Measurements from ENCODE around the gene SORD. TPM values are rescaled to one million over a fixed set of nuclear protein-coding genes. Genes with fewer than 3 reads are reported as not detected.

SORD gene
- total and polyA plus RNA-seq, 2 donors: 4.3 to 17.2 TPM

DNA sequence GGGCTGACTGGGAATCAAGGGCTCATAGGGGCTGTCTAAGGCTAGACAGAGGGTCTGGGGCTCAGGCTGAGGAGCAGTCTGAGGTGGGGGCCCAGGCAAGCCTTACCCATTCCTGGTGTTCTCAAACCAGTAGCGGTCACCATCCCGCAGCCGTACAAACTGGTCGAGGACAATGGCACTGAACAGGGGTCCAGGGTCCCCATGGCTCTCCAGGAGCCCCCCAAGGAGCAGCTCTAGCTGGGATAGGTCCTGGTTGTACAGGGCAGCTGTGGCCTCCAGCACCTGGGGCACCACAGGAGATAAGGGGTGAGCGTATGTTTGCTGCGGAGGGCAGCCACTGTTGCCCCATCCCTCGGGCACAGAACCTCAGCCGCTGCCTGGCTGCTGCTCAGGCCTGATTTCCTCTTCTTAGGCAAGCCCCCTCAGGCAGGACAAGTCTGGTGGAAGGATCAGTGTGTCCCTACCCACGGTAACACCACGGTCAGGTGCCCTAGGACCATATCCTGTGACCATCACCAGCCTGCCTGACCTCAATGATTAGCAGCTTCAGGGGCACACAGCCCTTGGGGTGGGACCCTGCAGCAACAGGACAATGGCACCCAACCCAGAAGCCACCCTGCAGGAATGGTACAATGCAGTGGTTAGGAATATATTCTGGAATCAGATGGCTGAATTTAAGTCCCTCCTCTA, 85.1 kb downstream of the SORD start:
- Histone ChIP-seq H3K4me1 (ENCODE audit: control insufficient read depth in 2 of 2, insufficient read depth in 2 of 2, low read length in 2 of 2) (no peaks in the 10 kb centered on the region), H3K27ac (ENCODE audit: low read depth in 1 of 2, low read length in 1 of 2) (no peak overlapping the region), H3K4me3 (ENCODE audit: low read length in 2 of 2) (no peak overlapping the region), H3K9me3 (ENCODE audit: control insufficient read depth in 2 of 2, insufficient read depth in 1 of 2, low read length in 1 of 2) (no peaks in the 10 kb centered on the region), H3K36me3 (ENCODE audit: control insufficient read depth in 2 of 2, insufficient read depth in 2 of 2, low read length in 1 of 2) (no peaks in the 10 kb centered on the region), H3K27me3 (ENCODE audit: control insufficient read depth in 2 of 2, insufficient read depth in 1 of 2, low read length in 1 of 2) (peaks cover 43 to 69% of the 10 kb centered on the region in 2 donors)
- DNase-seq (ENCODE audit: low read depth in 6 of 9, low spot score in 9 of 9): no peak
- WGBS: 96% methylated on average over 10 of the region's 10 CpGs

DNA sequence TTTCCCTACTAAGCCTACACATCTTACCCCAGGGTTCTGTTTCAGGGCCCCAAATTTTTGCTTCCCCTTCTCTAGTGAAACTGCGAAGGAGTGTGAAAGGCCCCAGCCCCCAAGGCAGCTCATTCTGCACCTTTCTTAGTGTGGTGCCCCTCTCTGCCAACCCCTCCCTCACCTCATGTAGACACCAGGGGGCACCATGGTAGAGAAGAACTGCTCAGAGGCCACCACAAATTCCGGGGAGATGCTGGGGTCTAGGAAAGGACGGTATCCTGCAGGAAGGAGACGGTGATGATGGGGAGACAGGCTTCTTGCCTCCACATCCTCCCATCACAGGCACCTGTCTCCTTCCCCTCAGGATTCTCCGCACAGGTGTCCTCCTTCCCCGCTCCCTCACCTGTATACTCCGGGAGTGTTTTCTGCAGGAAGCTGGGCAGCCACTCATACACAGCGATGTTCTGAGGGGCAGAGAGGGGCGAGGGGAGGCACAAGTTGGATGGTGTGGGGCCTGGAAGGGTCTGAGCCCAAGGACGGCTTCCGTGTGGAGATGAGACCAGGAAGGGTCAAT, 87.3 kb downstream of the SORD start:
- 39% methylated on average over 11 of the region's 11 CpGs for WGBS
- Histone ChIP-seq H3K4me3 (ENCODE audit: low read length in 2 of 2) (no peak overlapping the region), H3K36me3 (ENCODE audit: control insufficient read depth in 2 of 2, insufficient read depth in 2 of 2, low read length in 1 of 2) (no peaks in the 10 kb centered on the region), H3K4me1 (ENCODE audit: control insufficient read depth in 2 of 2, insufficient read depth in 2 of 2, low read length in 2 of 2) (no peaks in the 10 kb centered on the region), H3K9me3 (ENCODE audit: control insufficient read depth in 2 of 2, insufficient read depth in 1 of 2, low read length in 1 of 2) (no peaks in the 10 kb centered on the region), H3K27me3 (ENCODE audit: control insufficient read depth in 2 of 2, insufficient read depth in 1 of 2, low read length in 1 of 2) (peaks cover 64 to 88% of the 10 kb centered on the region in 2 donors), H3K27ac (ENCODE audit: low read depth in 1 of 2, low read length in 1 of 2) (no peak overlapping the region)
- no peak for DNase-seq (ENCODE audit: low read depth in 6 of 9, low spot score in 9 of 9)

DNA sequence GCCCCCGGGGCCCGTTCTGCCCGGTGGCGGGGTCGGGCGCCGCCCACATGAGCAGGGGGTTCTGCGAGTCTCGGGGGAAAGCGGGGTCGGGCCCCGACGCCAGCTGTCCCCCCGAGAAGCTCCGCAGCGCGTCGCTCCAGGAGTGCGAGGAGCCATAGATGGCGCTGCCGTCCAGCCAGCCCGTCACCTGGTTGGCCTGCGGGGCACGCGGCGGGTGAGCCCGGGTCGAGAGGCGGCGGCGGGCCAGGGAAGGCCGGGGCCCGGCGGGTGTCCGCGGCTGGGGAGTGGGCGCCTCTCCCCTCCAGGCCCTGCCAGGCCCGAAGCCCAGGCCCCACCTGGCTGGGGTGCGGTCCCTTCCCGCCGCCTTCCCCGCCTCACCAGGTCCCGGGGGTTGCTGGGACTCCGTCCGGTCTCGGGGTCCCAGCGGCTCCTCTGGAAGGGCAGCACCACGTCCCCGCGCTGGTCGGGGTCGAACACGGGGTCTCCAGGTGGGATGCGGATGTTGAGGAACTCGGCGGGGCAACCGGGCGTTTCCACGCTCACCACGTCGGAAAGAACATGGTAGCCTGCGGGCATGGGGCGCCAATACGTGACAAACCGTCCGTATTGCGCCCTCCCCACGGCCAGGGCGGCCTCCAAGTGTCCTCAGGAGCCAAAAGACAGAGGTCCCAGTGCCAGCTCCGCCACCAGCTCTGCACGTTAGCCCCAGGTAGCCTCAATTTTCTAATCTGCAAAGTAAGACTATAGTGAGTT, 88.6 kb downstream of the SORD start:
- Histone ChIP-seq H3K4me1 (ENCODE audit: control insufficient read depth in 2 of 2, insufficient read depth in 2 of 2, low read length in 2 of 2) (no peaks in the 10 kb centered on the region), H3K4me3 (ENCODE audit: low read length in 2 of 2) (no peak overlapping the region), H3K36me3 (ENCODE audit: control insufficient read depth in 2 of 2, insufficient read depth in 2 of 2, low read length in 1 of 2) (no peaks in the 10 kb centered on the region), H3K9me3 (ENCODE audit: control insufficient read depth in 2 of 2, insufficient read depth in 1 of 2, low read length in 1 of 2) (no peaks in the 10 kb centered on the region), H3K27ac (ENCODE audit: low read depth in 1 of 2, low read length in 1 of 2) (no peak overlapping the region), H3K27me3 (ENCODE audit: control insufficient read depth in 2 of 2, insufficient read depth in 1 of 2, low read length in 1 of 2) (peaks cover 76 to 92% of the 10 kb centered on the region in 2 donors)
- DNase-seq (ENCODE audit: low read depth in 6 of 9, low spot score in 9 of 9): no peak
- WGBS: 11% methylated on average over 69 of the region's 71 CpGs

DNA sequence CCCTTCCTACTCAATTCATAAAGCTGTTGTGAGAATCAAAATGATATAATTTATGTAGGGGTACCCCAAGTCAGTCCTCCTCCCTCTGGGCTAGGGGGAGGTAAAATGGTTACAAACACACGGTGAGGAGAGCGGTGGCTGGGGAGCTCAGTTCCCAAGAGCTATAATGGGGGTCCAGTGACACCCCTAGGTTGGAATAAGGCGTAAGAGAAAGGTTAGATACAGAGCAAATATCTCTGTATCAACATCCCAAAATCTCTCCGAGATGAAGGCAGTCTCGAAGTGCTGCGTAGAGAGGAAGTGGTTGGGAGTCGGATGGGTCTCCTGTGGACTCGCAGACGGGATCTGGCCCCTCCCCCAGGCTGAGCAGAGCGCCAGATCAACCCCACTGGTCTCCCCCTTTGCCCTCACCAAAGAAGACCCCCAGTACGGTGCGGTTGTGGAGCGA, 89.2 kb downstream of the SORD start:
- no peak overlapping the region for H3K27ac ChIP-seq (ENCODE audit: low read depth in 1 of 2, low read length in 1 of 2)
- H3K4me1 ChIP-seq (ENCODE audit: control insufficient read depth in 2 of 2, insufficient read depth in 2 of 2, low read length in 2 of 2): no peaks in the 10 kb centered on the region
- 6% methylated on average over 13 of the region's 13 CpGs for WGBS
- peaks cover 82 to 93% of the 10 kb centered on the region in 2 donors for H3K27me3 ChIP-seq (ENCODE audit: control insufficient read depth in 2 of 2, insufficient read depth in 1 of 2, low read length in 1 of 2)
- no peak overlapping the region for H3K4me3 ChIP-seq (ENCODE audit: low read length in 2 of 2)
- no peak for DNase-seq (ENCODE audit: low read depth in 6 of 9, low spot score in 9 of 9)
- no peaks in the 10 kb centered on the region for H3K9me3 ChIP-seq (ENCODE audit: control insufficient read depth in 2 of 2, insufficient read depth in 1 of 2, low read length in 1 of 2)
- no peaks in the 10 kb centered on the region for H3K36me3 ChIP-seq (ENCODE audit: control insufficient read depth in 2 of 2, insufficient read depth in 2 of 2, low read length in 1 of 2)

DNA sequence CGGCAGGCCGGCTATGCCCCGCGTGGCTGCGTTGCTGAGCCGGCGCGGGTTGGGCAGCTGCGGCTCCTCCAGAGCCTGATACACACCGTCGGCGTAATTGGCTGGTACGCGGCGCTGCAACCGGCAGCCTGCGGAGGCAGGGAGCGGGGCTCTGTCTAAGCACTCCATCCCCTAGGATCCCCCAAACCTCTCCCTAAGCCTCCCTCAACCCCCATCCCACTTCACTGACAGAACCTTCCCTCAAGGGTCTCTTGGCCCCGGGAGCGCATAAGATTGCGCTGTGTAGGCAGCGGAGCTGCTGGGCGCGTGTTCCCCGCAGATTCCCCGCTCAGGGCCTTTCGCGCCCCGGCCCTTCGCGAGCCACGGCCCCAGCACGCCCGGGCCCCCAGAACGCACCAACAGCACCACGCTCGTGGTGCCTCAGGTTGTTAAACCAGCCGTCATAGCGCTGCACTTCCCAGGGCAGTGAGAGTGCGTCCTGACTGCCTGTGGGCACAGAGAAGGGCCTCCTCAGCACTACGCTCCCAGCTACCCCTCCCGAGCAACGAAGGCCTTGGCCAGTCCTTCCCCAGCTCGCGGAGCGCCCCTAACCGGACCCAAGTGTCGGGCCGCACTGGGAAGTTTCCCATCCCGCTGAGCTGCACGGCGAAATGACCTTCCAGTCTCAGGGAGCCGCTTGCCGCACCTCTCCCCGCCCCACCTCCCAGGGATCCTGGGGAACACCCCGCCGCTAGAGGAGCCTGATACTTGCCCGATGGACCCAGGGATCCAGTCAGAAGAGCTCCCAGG, 89.8 kb downstream of the SORD start:
- WGBS: 4% methylated on average over 58 of the region's 58 CpGs
- H3K4me1 ChIP-seq (ENCODE audit: control insufficient read depth in 2 of 2, insufficient read depth in 2 of 2, low read length in 2 of 2): peaks cover 0 to 3% of the 10 kb centered on the region in 2 donors
- no peak overlapping the region for H3K4me3 ChIP-seq (ENCODE audit: low read length in 2 of 2)
- no peak overlapping the region for H3K27ac ChIP-seq (ENCODE audit: low read depth in 1 of 2, low read length in 1 of 2)
- H3K36me3 ChIP-seq (ENCODE audit: control insufficient read depth in 2 of 2, insufficient read depth in 2 of 2, low read length in 1 of 2): no peaks in the 10 kb centered on the region
- H3K27me3 ChIP-seq (ENCODE audit: control insufficient read depth in 2 of 2, insufficient read depth in 1 of 2, low read length in 1 of 2): peaks cover 88 to 97% of the 10 kb centered on the region in 2 donors
- no peak for DNase-seq (ENCODE audit: low read depth in 6 of 9, low spot score in 9 of 9)
- H3K9me3 ChIP-seq (ENCODE audit: control insufficient read depth in 2 of 2, insufficient read depth in 1 of 2, low read length in 1 of 2): peaks cover 0 to 3% of the 10 kb centered on the region in 2 donors

DNA sequence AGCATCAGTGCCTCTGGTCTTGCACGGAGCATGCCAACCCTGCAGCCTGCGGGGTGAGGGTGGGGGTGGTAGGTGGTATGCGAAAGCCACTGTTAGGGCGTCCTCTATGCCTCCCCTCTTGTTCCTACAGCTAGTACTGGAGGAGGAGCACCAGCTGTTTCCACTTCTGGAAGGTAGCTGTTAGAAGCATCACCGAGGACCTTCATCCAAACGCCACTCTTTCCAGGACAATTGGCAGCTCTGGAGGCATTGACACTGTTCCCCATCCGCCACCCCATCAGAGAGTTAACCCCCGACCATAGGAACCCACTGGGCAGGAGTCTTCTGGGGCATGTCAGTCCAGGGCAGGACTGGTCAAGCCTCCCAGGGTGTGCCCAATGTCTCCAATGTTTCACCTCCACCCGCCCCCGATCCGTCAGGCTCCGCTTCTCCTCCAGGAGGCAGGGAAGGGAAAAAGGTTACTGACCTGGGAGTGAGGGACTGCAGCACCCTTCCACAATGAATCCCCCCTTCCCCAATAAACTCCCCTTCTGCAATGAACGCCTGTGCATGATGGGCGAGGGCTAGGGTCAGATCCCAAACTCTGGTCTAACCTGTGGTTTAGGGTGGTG, 90.5 kb downstream of the SORD start:
- peaks cover 0 to 5% of the 10 kb centered on the region in 2 donors for H3K4me1 ChIP-seq (ENCODE audit: control insufficient read depth in 2 of 2, insufficient read depth in 2 of 2, low read length in 2 of 2)
- WGBS: 15% methylated on average over 14 of the region's 14 CpGs
- DNase-seq (ENCODE audit: low read depth in 6 of 9, low spot score in 9 of 9): no peak
- H3K9me3 ChIP-seq (ENCODE audit: control insufficient read depth in 2 of 2, insufficient read depth in 1 of 2, low read length in 1 of 2): peaks cover 0 to 5% of the 10 kb centered on the region in 2 donors
- no peaks in the 10 kb centered on the region for H3K36me3 ChIP-seq (ENCODE audit: control insufficient read depth in 2 of 2, insufficient read depth in 2 of 2, low read length in 1 of 2)
- no peak overlapping the region for H3K27ac ChIP-seq (ENCODE audit: low read depth in 1 of 2, low read length in 1 of 2)
- H3K4me3 ChIP-seq (ENCODE audit: low read length in 2 of 2): no peak overlapping the region
- peaks cover 83 to 96% of the 10 kb centered on the region in 2 donors for H3K27me3 ChIP-seq (ENCODE audit: control insufficient read depth in 2 of 2, insufficient read depth in 1 of 2, low read length in 1 of 2)

DNA sequence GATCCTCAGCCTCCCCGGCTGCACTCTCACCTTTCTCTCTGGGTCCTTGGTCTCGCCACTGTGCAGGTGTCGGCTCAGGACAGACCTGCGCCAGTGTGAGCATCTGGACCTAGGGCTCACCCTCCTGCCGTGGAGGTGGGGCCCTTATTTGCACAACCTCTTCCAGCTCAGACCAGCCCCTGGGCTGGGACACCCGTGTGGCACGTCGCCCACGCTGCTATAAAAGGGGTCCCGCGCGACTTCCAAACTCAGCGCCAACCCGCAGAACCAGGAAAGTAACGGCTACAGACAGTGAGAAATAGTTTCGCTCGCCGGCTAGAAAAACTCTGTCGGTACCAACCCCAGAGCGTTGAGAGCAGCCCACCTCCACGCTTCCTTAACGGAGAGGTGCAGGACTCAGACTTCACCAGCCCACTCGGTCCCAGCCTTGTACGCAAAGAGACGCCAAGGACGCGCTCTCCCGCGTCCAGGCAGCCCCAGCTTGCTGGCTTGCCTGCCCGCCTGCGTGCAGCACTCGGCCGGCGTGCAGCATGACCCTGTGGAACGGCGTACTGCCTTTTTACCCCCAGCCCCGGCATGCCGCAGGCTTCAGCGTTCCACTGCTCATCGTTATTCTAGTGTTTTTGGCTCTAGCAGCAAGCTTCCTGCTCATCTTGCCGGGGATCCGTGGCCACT, 91.2 kb downstream of the SORD start, which contains the start of the genes DUOX2 and DUOXA2:
Gene DUOX2 (minus strand): TSS at position 97 of the 675 bp plus-strand sequence. CDS start 761 bp downstream, outside the sequence.
Gene DUOXA2 (plus strand): TSS at position 251 of the 675 bp plus-strand sequence. CDS start 280 bp downstream, at position 531.
- peaks cover 0 to 5% of the 10 kb centered on the region in 2 donors for H3K4me1 ChIP-seq (ENCODE audit: control insufficient read depth in 2 of 2, insufficient read depth in 2 of 2, low read length in 2 of 2)
- H3K36me3 ChIP-seq (ENCODE audit: control insufficient read depth in 2 of 2, insufficient read depth in 2 of 2, low read length in 1 of 2): no peaks in the 10 kb centered on the region
- H3K9me3 ChIP-seq (ENCODE audit: control insufficient read depth in 2 of 2, insufficient read depth in 1 of 2, low read length in 1 of 2): peaks cover 0 to 5% of the 10 kb centered on the region in 2 donors
- WGBS: 3% methylated on average over 42 of the region's 42 CpGs
- no peak for DNase-seq (ENCODE audit: low read depth in 6 of 9, low spot score in 9 of 9)
- H3K27ac ChIP-seq (ENCODE audit: low read depth in 1 of 2, low read length in 1 of 2): no peak within 1 kb of the TSS
- no peak within 1 kb of the TSS for H3K4me3 ChIP-seq (ENCODE audit: low read length in 2 of 2)
- H3K27me3 ChIP-seq (ENCODE audit: control insufficient read depth in 2 of 2, insufficient read depth in 1 of 2, low read length in 1 of 2): peaks cover 78 to 94% of the 10 kb centered on the region in 2 donors

DNA sequence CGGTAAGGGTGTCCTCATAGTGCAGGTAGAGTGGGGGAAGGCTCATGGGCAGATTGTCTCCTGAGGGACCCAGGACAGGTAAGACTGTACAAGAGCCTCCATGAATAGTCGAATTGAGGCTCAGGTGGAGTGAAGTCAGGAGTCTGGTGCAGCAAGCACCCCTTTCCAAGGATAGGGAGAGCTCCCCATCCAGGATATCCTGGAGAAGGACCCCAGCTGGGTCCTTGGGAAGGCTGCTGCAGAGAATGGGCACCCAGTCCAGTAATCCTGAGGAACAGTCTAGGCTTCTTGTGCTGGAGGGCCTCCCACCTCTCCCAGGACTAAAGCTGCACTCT, 91.7 kb downstream of the SORD start:
- peaks cover 0 to 5% of the 10 kb centered on the region in 2 donors for H3K4me1 ChIP-seq (ENCODE audit: control insufficient read depth in 2 of 2, insufficient read depth in 2 of 2, low read length in 2 of 2)
- peaks cover 74 to 94% of the 10 kb centered on the region in 2 donors for H3K27me3 ChIP-seq (ENCODE audit: control insufficient read depth in 2 of 2, insufficient read depth in 1 of 2, low read length in 1 of 2)
- no peaks in the 10 kb centered on the region for H3K36me3 ChIP-seq (ENCODE audit: control insufficient read depth in 2 of 2, insufficient read depth in 2 of 2, low read length in 1 of 2)
- peaks cover 0 to 5% of the 10 kb centered on the region in 2 donors for H3K9me3 ChIP-seq (ENCODE audit: control insufficient read depth in 2 of 2, insufficient read depth in 1 of 2, low read length in 1 of 2)
- DNase-seq (ENCODE audit: low read depth in 6 of 9, low spot score in 9 of 9): no peak
- no peak overlapping the region for H3K27ac ChIP-seq (ENCODE audit: low read depth in 1 of 2, low read length in 1 of 2)
- H3K4me3 ChIP-seq (ENCODE audit: low read length in 2 of 2): no peak overlapping the region
- 14% methylated on average over 2 of the region's 2 CpGs for WGBS
